H1 (cell line): ENCODE data around the gene SLAMF1. TPM values are rescaled to one million over a fixed set of nuclear protein-coding genes. Genes with fewer than 3 reads are reported as not detected.

Experiments used
- KDM4A ChIP-seq: IDR thresholded peaks from one replicate; pipeline ENCODE4 v1.7.1; 2012; ENCODE audit warnings: low read depth, mild to moderate bottlenecking, moderate library complexity, low read length, inconsistent platforms; ENCODE audit not compliant: severe bottlenecking
- polyA plus RNA-seq, 7 experiments: library from polyadenylated mRNA; depleted of rRNA in 3 of 7; stranded (reverse) in 5 of 7; unstranded in 2 of 7; fragments of >200 nt in 5 of 7; fragments of 200-250 nt in 2 of 7; gene quantifications; 1 replicate in 5 of 7; 2 replicates in 1 of 7; 4 replicates in 1 of 7; pipeline versions ENCODE4 v1.2.1 to v1.2.3, GENCODE V29; 2011 to 2013; ENCODE audit warnings: missing spikeins in 2 of 7, mixed read lengths in 2 of 7
- total RNA-seq: library from RNA; stranded (reverse); fragmentation: NEBNext Ultra II Directional; extraction: Animal tissue kit (Norgen Biotek cat#: 25700); gene quantifications from 2 replicates; pipeline ENCODE4 v1.2.1, GENCODE V29; 2021

SLAMF1 gene
- total and polyA plus RNA-seq, 2 of the 8 experiments (the other 6 are each of a cell fraction or from before 2014, with no cell fraction given): not detected

GRCh38 chr1:160622501-160623226 is 24.2 kb downstream of the SLAMF1 start (continued):
- no peak for TF ChIP-seq KDM4A
- TF ChIP-seq, all 59 proteins: peak for 0
